A549 treated with CpdA at 1 μM for 4 hours (cell line): ENCODE measurements around the gene PTGIR. TPM values are rescaled to one million over a fixed set of nuclear protein-coding genes. Genes with fewer than 3 reads are reported as not detected.

Source experiments
- total RNA-seq: library from RNA; stranded (reverse); fragments of 200-300 nt; extraction: Qiagen RNA extraction; gene quantifications from 5 replicates; pipeline ENCODE4 v1.2.3, GENCODE V29; 2022; ENCODE audit warnings: low read depth

Gene PTGIR
- 0.06 to 0.11 TPM in 2 of 5 replicates, not detected in the others for total RNA-seq

GRCh38 chr19:46624958-46625661 lies at the start of gene PTGIR:
PTGIR (minus strand) TSS chr19:46625089; CDS start chr19:46624225, 864 bp downstream.

GRCh38 chr19:46661020-46661731 lies 36.3 kb upstream of the PTGIR start, which contains the start of gene DACT3:
DACT3 (minus strand) TSS chr19:46661182; CDS start chr19:46661064, 118 bp downstream.

GRCh38 chr19:46635920-46636761 lies 11.3 kb upstream of the PTGIR start, which contains the start of gene GNG8:
GNG8 (minus strand) TSS chr19:46636202; CDS start chr19:46634682, 1,520 bp downstream.

GRCh38 chr19:46601318-46602224 lies 23.3 kb downstream of the PTGIR start, which contains the start of gene CALM3:
CALM3 (plus strand) TSS chr19:46601330; CDS start chr19:46601435, 105 bp downstream.

Other genes starting within 250 kb of the PTGIR start
- not detected in 5 replicates for gene CCDC8, start 211.5 kb downstream of the PTGIR start, total RNA-seq
- gene PNMA8C, start 196.2 kb downstream of the PTGIR start, total RNA-seq = not detected in 5 replicates
- gene PNMA8A, start 153.5 kb downstream of the PTGIR start, total RNA-seq = 10.0 to 11.8 TPM (median 11.4 TPM) in 5 replicates
- not detected in 5 replicates for gene PNMA8B, start 129.2 kb downstream of the PTGIR start, total RNA-seq
- gene CALM3, start 23.8 kb downstream of the PTGIR start, total RNA-seq = 198 to 251 TPM (median 238 TPM) in 5 replicates
- gene GNG8, start 11.1 kb upstream of the PTGIR start, total RNA-seq = not detected in 5 replicates
- gene DACT3, start 36.1 kb upstream of the PTGIR start, total RNA-seq = 0.19 to 0.41 TPM (median 0.38 TPM) in 5 replicates
- 24.6 to 35.2 TPM (median 31.3 TPM) in 5 replicates for gene PRKD2, start 92.0 kb upstream of the PTGIR start, total RNA-seq
- gene FKRP, start 121.0 kb upstream of the PTGIR start, total RNA-seq = 16.6 to 21.8 TPM (median 20.8 TPM) in 5 replicates
- gene STRN4, start 121.4 kb upstream of the PTGIR start, total RNA-seq = 70.7 to 89.0 TPM (median 83.4 TPM) in 5 replicates
- gene SLC1A5, start 163.5 kb upstream of the PTGIR start, total RNA-seq = 237 to 296 TPM (median 273 TPM) in 5 replicates
- gene AP2S1, start 225.8 kb upstream of the PTGIR start, total RNA-seq = 224 to 309 TPM (median 291 TPM) in 5 replicates
- 23.9 to 32.0 TPM (median 29.7 TPM) in 5 replicates for gene ARHGAP35, start 235.9 kb upstream of the PTGIR start, total RNA-seq